ENCODE data around the gene UBXN4.

UBXN4 gene

GRCh38 chr2:135820003-135820618 is 78.5 kb downstream of the UBXN4 start:
- TF ChIP-seq, protein P1, sequence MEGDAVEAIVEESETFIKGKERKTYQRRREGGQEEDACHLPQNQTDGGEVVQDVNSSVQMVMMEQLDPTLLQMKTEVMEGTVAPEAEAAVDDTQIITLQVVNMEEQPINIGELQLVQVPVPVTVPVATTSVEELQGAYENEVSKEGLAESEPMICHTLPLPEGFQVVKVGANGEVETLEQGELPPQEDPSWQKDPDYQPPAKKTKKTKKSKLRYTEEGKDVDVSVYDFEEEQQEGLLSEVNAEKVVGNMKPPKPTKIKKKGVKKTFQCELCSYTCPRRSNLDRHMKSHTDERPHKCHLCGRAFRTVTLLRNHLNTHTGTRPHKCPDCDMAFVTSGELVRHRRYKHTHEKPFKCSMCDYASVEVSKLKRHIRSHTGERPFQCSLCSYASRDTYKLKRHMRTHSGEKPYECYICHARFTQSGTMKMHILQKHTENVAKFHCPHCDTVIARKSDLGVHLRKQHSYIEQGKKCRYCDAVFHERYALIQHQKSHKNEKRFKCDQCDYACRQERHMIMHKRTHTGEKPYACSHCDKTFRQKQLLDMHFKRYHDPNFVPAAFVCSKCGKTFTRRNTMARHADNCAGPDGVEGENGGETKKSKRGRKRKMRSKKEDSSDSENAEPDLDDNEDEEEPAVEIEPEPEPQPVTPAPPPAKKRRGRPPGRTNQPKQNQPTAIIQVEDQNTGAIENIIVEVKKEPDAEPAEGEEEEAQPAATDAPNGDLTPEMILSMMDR (conservative IDR thresholded peaks at IDR 0.05): no peak
- TF ChIP-seq ZFX (IDR thresholded peaks at IDR 0.05): no peak
- no peak overlapping the region for H3K27ac ChIP-seq

- no peak overlapping the region for H3K27ac ChIP-seq
- TF ChIP-seq ZFX (IDR thresholded peaks at IDR 0.05): no peak
- TF ChIP-seq, protein P1 (conservative IDR thresholded peaks at IDR 0.05): no peak
Measured at GRCh38 chr2:135821190-135821589, 79.5 kb downstream of the UBXN4 start.

GRCh38 chr2:135822855-135823254 is 81.2 kb downstream of the UBXN4 start:
- TF ChIP-seq, protein P1 (conservative IDR thresholded peaks at IDR 0.05): no peak
- no peak for TF ChIP-seq ZFX (IDR thresholded peaks at IDR 0.05)
- no peak overlapping the region for H3K27ac ChIP-seq

- H3K27ac ChIP-seq: no peak overlapping the region
- TF ChIP-seq ZFX (IDR thresholded peaks at IDR 0.05): no peak
- TF ChIP-seq, protein P1 (conservative IDR thresholded peaks at IDR 0.05): no peak
Measured at GRCh38 chr2:135825131-135825530, 83.5 kb downstream of the UBXN4 start.

GRCh38 chr2:135825550-135826176 is 84.0 kb downstream of the UBXN4 start:
- H3K27ac ChIP-seq: no peak overlapping the region
- no peak for TF ChIP-seq ZFX (IDR thresholded peaks at IDR 0.05)
- TF ChIP-seq, protein P1 (conservative IDR thresholded peaks at IDR 0.05): no peak

DNA sequence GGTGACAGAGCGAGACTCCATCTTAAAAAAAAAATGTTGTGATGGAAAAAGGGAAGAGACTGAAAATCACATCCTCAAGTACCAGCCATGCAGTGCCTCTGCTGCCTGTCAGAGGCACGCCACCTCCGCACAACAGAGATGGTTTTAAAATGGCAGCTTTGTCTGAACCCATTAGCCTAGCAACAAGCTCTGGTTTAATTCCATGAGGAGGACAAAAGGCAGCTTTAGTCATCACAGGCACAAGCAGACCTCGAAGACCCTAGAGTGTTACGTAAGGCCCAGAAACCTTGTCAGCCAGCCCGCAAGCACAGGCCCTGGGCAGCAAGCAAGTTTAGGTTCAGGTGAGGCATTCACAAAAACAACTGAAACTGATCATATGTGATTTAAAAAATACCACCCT is 84.9 kb downstream of the UBXN4 start:
- TF ChIP-seq, protein P1 (conservative IDR thresholded peaks at IDR 0.05): no peak
- no peak for TF ChIP-seq ZFX (IDR thresholded peaks at IDR 0.05)
- no peak overlapping the region for H3K27ac ChIP-seq

- TF ChIP-seq, protein P1 (conservative IDR thresholded peaks at IDR 0.05): no peak
- no peak for TF ChIP-seq ZFX (IDR thresholded peaks at IDR 0.05)
- no peak overlapping the region for H3K27ac ChIP-seq
Measured at GRCh38 chr2:135829378-135830135, 87.9 kb downstream of the UBXN4 start.

Data from C4-2B (cell line).